SK-N-SH treated with all-trans-retinoic acid at 6 μM for 48 hours (cell line): ENCODE measurements around the gene OBP2A.

Experiments
- ATAC-seq: fragments of 200-7000 bp; cut with Tn5 transposase; 3 replicates; pipeline ENCODE4 v1.9.1; 2020; ENCODE audit warnings: mild to moderate bottlenecking, moderate library complexity
- ARNTL ChIP-seq: fragments of 450-650 bp; formaldehyde crosslinking; IDR thresholded peaks from 2 replicates; pipeline ENCODE4 v1.5.0; 2020; ENCODE audit warnings: low read depth, mild to moderate bottlenecking, moderate library complexity, borderline replicate concordance
- BACH2 ChIP-seq: fragments of 250-450 bp; sonication (Bioruptor Pico); IDR thresholded peaks from 2 replicates; pipeline ENCODE4 v1.9.0; 2021; ENCODE audit warnings: mild to moderate bottlenecking, borderline replicate concordance
- CSDC2 ChIP-seq: fragments of 250-450 bp; sonication (Bioruptor Pico); IDR thresholded peaks from 2 replicates; pipeline ENCODE4 v1.5.0; 2020; ENCODE audit warnings: mild to moderate bottlenecking, moderate library complexity
- ESRRG ChIP-seq: fragments of 250-450 bp; sonication (Bioruptor Pico); IDR thresholded peaks from 2 replicates; pipeline ENCODE4 v1.6.1; 2021; ENCODE audit warnings: mild to moderate bottlenecking
- GLIS3 ChIP-seq: fragments of 250-450 bp; sonication (Bioruptor Pico); IDR thresholded peaks from 2 replicates; pipeline ENCODE4 v1.5.0; 2020; ENCODE audit warnings: mild to moderate bottlenecking, moderate library complexity
- ISL1 ChIP-seq: fragments of 250-450 bp; sonication (Bioruptor Pico); IDR thresholded peaks from 2 replicates; pipeline ENCODE4 v2.1.2; 2022; ENCODE audit warnings: mild to moderate bottlenecking, moderate library complexity
- PPARA ChIP-seq: fragments of 250-450 bp; sonication (Bioruptor Pico); IDR thresholded peaks from 2 replicates; pipeline ENCODE4 v1.5.0; 2020; ENCODE audit warnings: mild to moderate bottlenecking, borderline replicate concordance
- RARB ChIP-seq: fragments of 250-450 bp; sonication (Bioruptor Pico); IDR thresholded peaks from 2 replicates; pipeline ENCODE4 v1.8.0; 2021; ENCODE audit warnings: mild to moderate bottlenecking, moderate library complexity
- TOX ChIP-seq: fragments of 250-450 bp; sonication (Bioruptor Pico); IDR thresholded peaks from 2 replicates; pipeline ENCODE4 v1.8.0; 2021; ENCODE audit warnings: mild to moderate bottlenecking, moderate library complexity, borderline replicate concordance
- ZC3H10 ChIP-seq: fragments of 250-450 bp; sonication (Bioruptor Pico); IDR thresholded peaks from 2 replicates; pipeline ENCODE4 v1.5.1; 2021; ENCODE audit warnings: mild to moderate bottlenecking, moderate library complexity
- ZFP3 ChIP-seq: fragments of 250-450 bp; sonication (Bioruptor Pico); IDR thresholded peaks from 2 replicates; pipeline ENCODE4 v1.5.0; 2020; ENCODE audit warnings: mild to moderate bottlenecking, moderate library complexity
- ZNF70 ChIP-seq: fragments of 450-650 bp; formaldehyde crosslinking; IDR thresholded peaks from 2 replicates; pipeline ENCODE4 v1.5.0; 2020; ENCODE audit warnings: mild to moderate bottlenecking, moderate library complexity
- ZNF8 ChIP-seq: fragments of 450-650 bp; formaldehyde crosslinking; IDR thresholded peaks from 2 replicates; pipeline ENCODE4 v1.5.0; 2020; ENCODE audit warnings: mild to moderate bottlenecking, moderate library complexity
- TF ChIP-seq, protein P1 (sequence below): fragments of 250-450 bp; sonication (Bioruptor Pico); IDR thresholded peaks from 2 replicates; pipeline ENCODE4 v1.5.1; 2021; ENCODE audit warnings: mild to moderate bottlenecking, moderate library complexity
- TF ChIP-seq, protein P2 (sequence below): fragments of 250-450 bp; sonication (Bioruptor Pico); IDR thresholded peaks from 2 replicates; pipeline ENCODE4 v1.5.1; 2020; ENCODE audit warnings: low read depth, mild to moderate bottlenecking, moderate library complexity
- TF ChIP-seq, protein P3 (sequence below): fragments of 250-450 bp; sonication (Bioruptor Pico); IDR thresholded peaks from 2 replicates; pipeline ENCODE4 v1.5.0; 2020; ENCODE audit warnings: mild to moderate bottlenecking, moderate library complexity
- TF ChIP-seq, protein P4 (sequence below): fragments of 250-450 bp; sonication (Bioruptor Pico); IDR thresholded peaks from 2 replicates; pipeline ENCODE4 v1.8.0; 2020; ENCODE audit warnings: mild to moderate bottlenecking, moderate library complexity, borderline replicate concordance
- TF ChIP-seq, protein P5 (sequence below): fragments of 250-450 bp; sonication (Bioruptor Pico); IDR thresholded peaks from 2 replicates; pipeline ENCODE4 v1.8.0; 2021; ENCODE audit warnings: low read depth, mild to moderate bottlenecking, moderate library complexity, borderline replicate concordance

OBP2A gene

DNA sequence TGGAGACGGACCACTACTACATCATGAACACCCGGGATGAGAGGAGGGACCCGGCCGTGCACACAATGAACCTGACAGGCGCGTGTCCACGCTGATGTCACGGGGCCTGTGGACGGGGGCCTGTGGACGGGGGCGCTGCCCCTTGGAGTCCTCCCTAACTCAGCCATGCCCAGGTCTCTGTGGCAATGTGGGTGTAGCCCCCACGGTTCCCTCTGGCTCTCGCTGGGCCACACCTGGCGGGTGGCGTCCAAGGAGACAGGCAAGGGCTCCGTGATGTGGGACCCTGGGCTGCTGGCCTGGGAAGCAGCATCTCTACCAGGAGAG lies 37.7 kb downstream of the OBP2A start:
- no peak for ATAC-seq
- TF ChIP-seq ARNTL (no peak), BACH2 (CRISPR knock-in tag) (no peak)

DNA sequence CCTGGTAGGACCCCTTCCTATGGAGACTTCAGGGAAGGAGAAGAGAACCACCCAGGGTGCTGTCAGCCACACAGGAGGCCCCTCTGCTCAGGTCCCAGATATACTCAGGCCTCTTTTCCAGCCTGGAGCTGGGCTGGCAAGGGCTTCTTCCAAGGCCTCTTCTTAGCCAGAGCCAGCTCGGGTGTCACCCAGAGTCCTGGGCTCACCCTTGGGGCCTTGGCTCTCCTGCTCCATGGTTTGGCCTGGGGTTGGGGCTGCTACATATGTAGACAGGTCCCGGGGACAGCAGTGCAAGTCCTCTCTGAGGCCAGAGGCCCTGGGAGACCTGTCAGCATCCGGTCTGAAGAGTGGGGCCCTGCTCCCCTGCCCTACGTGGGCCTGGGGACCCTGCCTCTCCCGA lies 38.4 kb downstream of the OBP2A start:
- no peak for ATAC-seq
- no peak for TF ChIP-seq GLIS3 (CRISPR knock-in tag)
- TF ChIP-seq ZNF8 (CRISPR knock-in tag), result no peak
- no peak for TF ChIP-seq BACH2 (CRISPR knock-in tag)
- TF ChIP-seq ESRRG (CRISPR knock-in tag), result no peak
- no peak for TF ChIP-seq ISL1 (CRISPR knock-in tag)
- no peak for TF ChIP-seq RARB (CRISPR knock-in tag)
- no peak for TF ChIP-seq ZC3H10 (CRISPR knock-in tag)
- TF ChIP-seq, protein P1, sequence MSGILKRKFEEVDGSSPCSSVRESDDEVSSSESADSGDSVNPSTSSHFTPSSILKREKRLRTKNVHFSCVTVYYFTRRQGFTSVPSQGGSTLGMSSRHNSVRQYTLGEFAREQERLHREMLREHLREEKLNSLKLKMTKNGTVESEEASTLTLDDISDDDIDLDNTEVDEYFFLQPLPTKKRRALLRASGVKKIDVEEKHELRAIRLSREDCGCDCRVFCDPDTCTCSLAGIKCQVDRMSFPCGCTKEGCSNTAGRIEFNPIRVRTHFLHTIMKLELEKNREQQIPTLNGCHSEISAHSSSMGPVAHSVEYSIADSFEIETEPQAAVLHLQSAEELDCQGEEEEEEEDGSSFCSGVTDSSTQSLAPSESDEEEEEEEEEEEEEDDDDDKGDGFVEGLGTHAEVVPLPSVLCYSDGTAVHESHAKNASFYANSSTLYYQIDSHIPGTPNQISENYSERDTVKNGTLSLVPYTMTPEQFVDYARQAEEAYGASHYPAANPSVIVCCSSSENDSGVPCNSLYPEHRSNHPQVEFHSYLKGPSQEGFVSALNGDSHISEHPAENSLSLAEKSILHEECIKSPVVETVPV, result no peak
- TF ChIP-seq ZFP3 (CRISPR knock-in tag), result no peak
- TF ChIP-seq ZNF70 (CRISPR knock-in tag), result no peak
- no peak for TF ChIP-seq TOX (CRISPR knock-in tag)
- TF ChIP-seq, protein P2, sequence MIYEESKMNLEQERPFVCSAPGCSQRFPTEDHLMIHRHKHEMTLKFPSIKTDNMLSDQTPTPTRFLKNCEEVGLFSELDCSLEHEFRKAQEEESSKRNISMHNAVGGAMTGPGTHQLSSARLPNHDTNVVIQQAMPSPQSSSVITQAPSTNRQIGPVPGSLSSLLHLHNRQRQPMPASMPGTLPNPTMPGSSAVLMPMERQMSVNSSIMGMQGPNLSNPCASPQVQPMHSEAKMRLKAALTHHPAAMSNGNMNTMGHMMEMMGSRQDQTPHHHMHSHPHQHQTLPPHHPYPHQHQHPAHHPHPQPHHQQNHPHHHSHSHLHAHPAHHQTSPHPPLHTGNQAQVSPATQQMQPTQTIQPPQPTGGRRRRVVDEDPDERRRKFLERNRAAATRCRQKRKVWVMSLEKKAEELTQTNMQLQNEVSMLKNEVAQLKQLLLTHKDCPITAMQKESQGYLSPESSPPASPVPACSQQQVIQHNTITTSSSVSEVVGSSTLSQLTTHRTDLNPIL (CRISPR knock-in tag), result no peak
- TF ChIP-seq, protein P3, sequence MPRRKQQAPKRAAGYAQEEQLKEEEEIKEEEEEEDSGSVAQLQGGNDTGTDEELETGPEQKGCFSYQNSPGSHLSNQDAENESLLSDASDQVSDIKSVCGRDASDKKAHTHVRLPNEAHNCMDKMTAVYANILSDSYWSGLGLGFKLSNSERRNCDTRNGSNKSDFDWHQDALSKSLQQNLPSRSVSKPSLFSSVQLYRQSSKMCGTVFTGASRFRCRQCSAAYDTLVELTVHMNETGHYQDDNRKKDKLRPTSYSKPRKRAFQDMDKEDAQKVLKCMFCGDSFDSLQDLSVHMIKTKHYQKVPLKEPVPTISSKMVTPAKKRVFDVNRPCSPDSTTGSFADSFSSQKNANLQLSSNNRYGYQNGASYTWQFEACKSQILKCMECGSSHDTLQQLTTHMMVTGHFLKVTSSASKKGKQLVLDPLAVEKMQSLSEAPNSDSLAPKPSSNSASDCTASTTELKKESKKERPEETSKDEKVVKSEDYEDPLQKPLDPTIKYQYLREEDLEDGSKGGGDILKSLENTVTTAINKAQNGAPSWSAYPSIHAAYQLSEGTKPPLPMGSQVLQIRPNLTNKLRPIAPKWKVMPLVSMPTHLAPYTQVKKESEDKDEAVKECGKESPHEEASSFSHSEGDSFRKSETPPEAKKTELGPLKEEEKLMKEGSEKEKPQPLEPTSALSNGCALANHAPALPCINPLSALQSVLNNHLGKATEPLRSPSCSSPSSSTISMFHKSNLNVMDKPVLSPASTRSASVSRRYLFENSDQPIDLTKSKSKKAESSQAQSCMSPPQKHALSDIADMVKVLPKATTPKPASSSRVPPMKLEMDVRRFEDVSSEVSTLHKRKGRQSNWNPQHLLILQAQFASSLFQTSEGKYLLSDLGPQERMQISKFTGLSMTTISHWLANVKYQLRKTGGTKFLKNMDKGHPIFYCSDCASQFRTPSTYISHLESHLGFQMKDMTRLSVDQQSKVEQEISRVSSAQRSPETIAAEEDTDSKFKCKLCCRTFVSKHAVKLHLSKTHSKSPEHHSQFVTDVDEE, result no peak
- TF ChIP-seq, protein P4, sequence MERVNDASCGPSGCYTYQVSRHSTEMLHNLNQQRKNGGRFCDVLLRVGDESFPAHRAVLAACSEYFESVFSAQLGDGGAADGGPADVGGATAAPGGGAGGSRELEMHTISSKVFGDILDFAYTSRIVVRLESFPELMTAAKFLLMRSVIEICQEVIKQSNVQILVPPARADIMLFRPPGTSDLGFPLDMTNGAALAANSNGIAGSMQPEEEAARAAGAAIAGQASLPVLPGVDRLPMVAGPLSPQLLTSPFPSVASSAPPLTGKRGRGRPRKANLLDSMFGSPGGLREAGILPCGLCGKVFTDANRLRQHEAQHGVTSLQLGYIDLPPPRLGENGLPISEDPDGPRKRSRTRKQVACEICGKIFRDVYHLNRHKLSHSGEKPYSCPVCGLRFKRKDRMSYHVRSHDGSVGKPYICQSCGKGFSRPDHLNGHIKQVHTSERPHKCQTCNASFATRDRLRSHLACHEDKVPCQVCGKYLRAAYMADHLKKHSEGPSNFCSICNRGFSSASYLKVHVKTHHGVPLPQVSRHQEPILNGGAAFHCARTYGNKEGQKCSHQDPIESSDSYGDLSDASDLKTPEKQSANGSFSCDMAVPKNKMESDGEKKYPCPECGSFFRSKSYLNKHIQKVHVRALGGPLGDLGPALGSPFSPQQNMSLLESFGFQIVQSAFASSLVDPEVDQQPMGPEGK (CRISPR knock-in tag), result no peak
- TF ChIP-seq, all 23 proteins: peak for 0

DNA sequence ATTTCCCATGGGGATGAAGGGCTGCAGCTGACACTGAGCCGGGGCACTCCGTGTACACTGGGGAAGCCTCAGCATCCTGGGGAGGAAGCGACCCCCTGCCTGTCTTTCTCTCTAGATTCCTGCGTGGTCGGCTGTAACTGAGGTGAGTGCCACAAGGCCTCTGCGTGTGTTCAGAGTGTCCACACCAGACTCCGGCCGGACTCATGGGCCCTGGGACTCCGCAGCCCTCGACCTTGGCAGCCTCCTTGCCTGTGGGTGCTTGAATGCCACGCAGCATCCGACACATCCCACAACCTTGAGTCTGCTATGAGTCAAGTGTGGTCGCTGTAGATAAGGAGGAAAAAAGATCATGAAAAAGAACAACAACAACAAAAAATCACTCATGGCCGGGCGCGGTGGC lies 39.0 kb downstream of the OBP2A start:
- no peak for ATAC-seq
- TF ChIP-seq, protein P5, sequence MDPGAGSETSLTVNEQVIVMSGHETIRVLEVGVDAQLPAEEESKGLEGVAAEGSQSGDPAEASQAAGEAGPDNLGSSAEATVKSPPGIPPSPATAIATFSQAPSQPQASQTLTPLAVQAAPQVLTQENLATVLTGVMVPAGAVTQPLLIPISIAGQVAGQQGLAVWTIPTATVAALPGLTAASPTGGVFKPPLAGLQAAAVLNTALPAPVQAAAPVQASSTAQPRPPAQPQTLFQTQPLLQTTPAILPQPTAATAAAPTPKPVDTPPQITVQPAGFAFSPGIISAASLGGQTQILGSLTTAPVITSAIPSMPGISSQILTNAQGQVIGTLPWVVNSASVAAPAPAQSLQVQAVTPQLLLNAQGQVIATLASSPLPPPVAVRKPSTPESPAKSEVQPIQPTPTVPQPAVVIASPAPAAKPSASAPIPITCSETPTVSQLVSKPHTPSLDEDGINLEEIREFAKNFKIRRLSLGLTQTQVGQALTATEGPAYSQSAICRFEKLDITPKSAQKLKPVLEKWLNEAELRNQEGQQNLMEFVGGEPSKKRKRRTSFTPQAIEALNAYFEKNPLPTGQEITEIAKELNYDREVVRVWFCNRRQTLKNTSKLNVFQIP (CRISPR knock-in tag), result no peak
- TF ChIP-seq CSDC2 (CRISPR knock-in tag), result no peak
- no peak for TF ChIP-seq PPARA (CRISPR knock-in tag)
- TF ChIP-seq ESRRG (CRISPR knock-in tag), result no peak
- TF ChIP-seq ZFP3 (CRISPR knock-in tag), result no peak
- no peak for TF ChIP-seq ISL1 (CRISPR knock-in tag)
- no peak for TF ChIP-seq ZNF70 (CRISPR knock-in tag)
- TF ChIP-seq ZC3H10 (CRISPR knock-in tag), result no peak
- no peak for TF ChIP-seq ZNF8 (CRISPR knock-in tag)
- no peak for TF ChIP-seq GLIS3 (CRISPR knock-in tag)
- TF ChIP-seq, protein P3, result no peak
